Neural cell (in vitro differentiated cells): ENCODE results near the gene MSH3.
"Not testable (repeated sequence)": the region's sequence is repeated elsewhere in the genome, so short reads cannot be mapped to it uniquely, and the experiment has no call there.

Source experiments
- EP300 ChIP-seq: fragments of 450-650 bp; conservative IDR thresholded peaks from 2 replicates; pipeline ENCODE4 v1.6.1; 2014; ENCODE audit warnings: antibody characterized with exemption, mild to moderate bottlenecking, moderate library complexity; ENCODE audit not compliant: poor library complexity, severe bottlenecking
- EZH2 ChIP-seq: fragments of 200-600, 300-800 bp; shearing (Covaris generic), sonication (generic); IDR thresholded peaks from 2 replicates; pipeline ENCODE4 v1.6.1; 2014; ENCODE audit warnings: antibody characterized with exemption, low read length, borderline replicate concordance, mild to moderate bottlenecking; ENCODE audit not compliant: insufficient read depth, poor library complexity, severe bottlenecking
- MXI1 ChIP-seq: fragments of 450-650 bp; conservative IDR thresholded peaks from 2 replicates; pipeline ENCODE4 v1.6.1; 2014; ENCODE audit warnings: antibody characterized with exemption, mild to moderate bottlenecking; ENCODE audit not compliant: poor library complexity, severe bottlenecking
- POLR2AphosphoS5 ChIP-seq: IDR thresholded peaks from 2 replicates; pipeline ENCODE4 v1.6.1; 2012
- RAD21 ChIP-seq: fragments of 450-650 bp; conservative IDR thresholded peaks from 2 replicates; pipeline ENCODE4 v1.6.1; 2014; ENCODE audit warnings: antibody characterized with exemption, mild to moderate bottlenecking, moderate library complexity
- SMC3 ChIP-seq: fragments of 450-650 bp; conservative IDR thresholded peaks from 2 replicates; pipeline ENCODE4 v1.6.1; 2014; ENCODE audit warnings: antibody characterized with exemption, mild to moderate bottlenecking, moderate library complexity; ENCODE audit not compliant: poor library complexity
- TAF1 ChIP-seq: IDR thresholded peaks from 2 replicates; pipeline ENCODE4 v1.6.1; 2012; ENCODE audit warnings: low read depth
- TF ChIP-seq, protein P1 (sequence below): fragments of 450-650 bp; IDR thresholded peaks from 2 replicates; pipeline ENCODE4 v1.5.1; 2014; ENCODE audit warnings: antibody characterized with exemption, mild to moderate bottlenecking, moderate library complexity; ENCODE audit not compliant: poor library complexity, severe bottlenecking
- TF ChIP-seq, protein P2 (sequence below): IDR thresholded peaks from 2 replicates; pipeline ENCODE4 v1.6.1; 2012; ENCODE audit warnings: borderline replicate concordance

DNA sequence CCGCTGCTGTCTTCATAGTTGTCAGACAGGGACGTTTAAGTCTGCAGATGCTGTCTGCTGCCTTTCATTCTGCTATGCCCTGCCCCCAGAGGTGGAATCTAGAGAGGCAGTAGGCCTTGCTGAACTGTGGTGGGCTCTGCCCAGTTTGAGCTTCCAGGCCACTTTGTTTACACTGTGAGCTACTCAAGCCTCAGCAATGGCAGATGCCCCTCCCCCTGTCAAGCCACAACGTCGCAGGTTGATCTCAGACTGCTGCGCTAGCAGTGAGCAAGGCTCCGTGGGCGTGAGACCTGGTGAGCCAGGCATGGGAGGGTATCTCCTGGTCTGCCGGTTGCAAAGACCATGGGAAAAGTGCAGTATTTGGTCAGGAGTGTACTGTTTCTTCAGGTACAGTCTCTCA, 192.0 kb downstream of the MSH3 start:
- TF ChIP-seq, protein P1, sequence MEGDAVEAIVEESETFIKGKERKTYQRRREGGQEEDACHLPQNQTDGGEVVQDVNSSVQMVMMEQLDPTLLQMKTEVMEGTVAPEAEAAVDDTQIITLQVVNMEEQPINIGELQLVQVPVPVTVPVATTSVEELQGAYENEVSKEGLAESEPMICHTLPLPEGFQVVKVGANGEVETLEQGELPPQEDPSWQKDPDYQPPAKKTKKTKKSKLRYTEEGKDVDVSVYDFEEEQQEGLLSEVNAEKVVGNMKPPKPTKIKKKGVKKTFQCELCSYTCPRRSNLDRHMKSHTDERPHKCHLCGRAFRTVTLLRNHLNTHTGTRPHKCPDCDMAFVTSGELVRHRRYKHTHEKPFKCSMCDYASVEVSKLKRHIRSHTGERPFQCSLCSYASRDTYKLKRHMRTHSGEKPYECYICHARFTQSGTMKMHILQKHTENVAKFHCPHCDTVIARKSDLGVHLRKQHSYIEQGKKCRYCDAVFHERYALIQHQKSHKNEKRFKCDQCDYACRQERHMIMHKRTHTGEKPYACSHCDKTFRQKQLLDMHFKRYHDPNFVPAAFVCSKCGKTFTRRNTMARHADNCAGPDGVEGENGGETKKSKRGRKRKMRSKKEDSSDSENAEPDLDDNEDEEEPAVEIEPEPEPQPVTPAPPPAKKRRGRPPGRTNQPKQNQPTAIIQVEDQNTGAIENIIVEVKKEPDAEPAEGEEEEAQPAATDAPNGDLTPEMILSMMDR, result not testable (repeated sequence)
- TF ChIP-seq SMC3, TAF1, EP300, EZH2, POLR2AphosphoS5, MXI1, RAD21: not testable (repeated sequence)
- TF ChIP-seq, protein P2, sequence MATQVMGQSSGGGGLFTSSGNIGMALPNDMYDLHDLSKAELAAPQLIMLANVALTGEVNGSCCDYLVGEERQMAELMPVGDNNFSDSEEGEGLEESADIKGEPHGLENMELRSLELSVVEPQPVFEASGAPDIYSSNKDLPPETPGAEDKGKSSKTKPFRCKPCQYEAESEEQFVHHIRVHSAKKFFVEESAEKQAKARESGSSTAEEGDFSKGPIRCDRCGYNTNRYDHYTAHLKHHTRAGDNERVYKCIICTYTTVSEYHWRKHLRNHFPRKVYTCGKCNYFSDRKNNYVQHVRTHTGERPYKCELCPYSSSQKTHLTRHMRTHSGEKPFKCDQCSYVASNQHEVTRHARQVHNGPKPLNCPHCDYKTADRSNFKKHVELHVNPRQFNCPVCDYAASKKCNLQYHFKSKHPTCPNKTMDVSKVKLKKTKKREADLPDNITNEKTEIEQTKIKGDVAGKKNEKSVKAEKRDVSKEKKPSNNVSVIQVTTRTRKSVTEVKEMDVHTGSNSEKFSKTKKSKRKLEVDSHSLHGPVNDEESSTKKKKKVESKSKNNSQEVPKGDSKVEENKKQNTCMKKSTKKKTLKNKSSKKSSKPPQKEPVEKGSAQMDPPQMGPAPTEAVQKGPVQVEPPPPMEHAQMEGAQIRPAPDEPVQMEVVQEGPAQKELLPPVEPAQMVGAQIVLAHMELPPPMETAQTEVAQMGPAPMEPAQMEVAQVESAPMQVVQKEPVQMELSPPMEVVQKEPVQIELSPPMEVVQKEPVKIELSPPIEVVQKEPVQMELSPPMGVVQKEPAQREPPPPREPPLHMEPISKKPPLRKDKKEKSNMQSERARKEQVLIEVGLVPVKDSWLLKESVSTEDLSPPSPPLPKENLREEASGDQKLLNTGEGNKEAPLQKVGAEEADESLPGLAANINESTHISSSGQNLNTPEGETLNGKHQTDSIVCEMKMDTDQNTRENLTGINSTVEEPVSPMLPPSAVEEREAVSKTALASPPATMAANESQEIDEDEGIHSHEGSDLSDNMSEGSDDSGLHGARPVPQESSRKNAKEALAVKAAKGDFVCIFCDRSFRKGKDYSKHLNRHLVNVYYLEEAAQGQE, result not testable (repeated sequence)
